Duodenal mucosa (tissue), 2 donors: Measurements from ENCODE around the gene DAP.
"Not testable (repeated sequence)": the region's sequence is repeated elsewhere in the genome, so short reads cannot be mapped to it uniquely, and the experiment has no call there.

ENCODE experiments used
- H3K27ac ChIP-seq: one replicate; pipeline ENCODE4 v1.7.0; 2013; ENCODE audit warnings: low read depth, low read length
- H3K27me3 ChIP-seq, 2 donors: one replicate each; pipeline ENCODE4 v1.7.0; 2013; ENCODE audit warnings: low read length in 2 of 2, control low read depth in 1 of 2; ENCODE audit not compliant: insufficient read depth in 2 of 2, control insufficient read depth in 1 of 2
- H3K36me3 ChIP-seq, 2 donors: one replicate each; pipeline ENCODE4 v1.7.0; 2013; ENCODE audit warnings: low read length in 2 of 2, control low read depth in 1 of 2; ENCODE audit not compliant: insufficient read depth in 2 of 2, control insufficient read depth in 1 of 2
- H3K4me1 ChIP-seq, 2 donors: one replicate each; pipeline ENCODE4 v1.7.0; 2013; ENCODE audit warnings: low read length in 2 of 2, control low read depth in 1 of 2; ENCODE audit not compliant: insufficient read depth in 2 of 2, control insufficient read depth in 1 of 2
- H3K4me3 ChIP-seq, 2 donors: one replicate each; pipeline ENCODE4 v1.7.0; 2013; ENCODE audit warnings: low read length in 2 of 2, low read depth in 1 of 2
- H3K9ac ChIP-seq, 2 donors: one replicate each; pipeline ENCODE4 v1.7.0; 2013; ENCODE audit warnings: low read length in 2 of 2, low read depth in 1 of 2
- H3K9me3 ChIP-seq, 2 donors: one replicate each; pipeline ENCODE4 v1.7.0; 2013; ENCODE audit warnings: low read length in 2 of 2, control low read depth in 1 of 2; ENCODE audit not compliant: control insufficient read depth in 1 of 2

The DAP gene

DNA sequence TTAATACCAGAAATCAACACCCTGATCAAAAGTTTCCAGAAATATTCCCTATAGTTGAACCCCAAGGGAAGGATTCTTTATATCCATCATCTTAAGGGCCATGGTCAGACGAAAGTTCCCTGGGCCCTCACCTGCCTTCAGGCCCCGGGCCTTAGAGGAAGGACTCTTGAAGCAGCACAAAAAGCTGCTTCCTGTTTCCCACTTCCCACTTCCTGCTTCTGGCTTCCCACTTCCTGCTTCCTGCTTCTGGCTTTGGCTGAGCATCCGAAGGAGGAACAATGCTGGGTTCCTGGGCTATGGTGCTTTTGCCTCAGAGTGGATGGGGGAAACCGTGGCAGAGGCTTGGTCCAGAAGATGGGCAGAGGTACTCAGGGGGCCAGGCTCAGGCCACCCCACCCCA lies 25.8 kb upstream of the DAP start:
- no peak overlapping the region for H3K9ac ChIP-seq
- no peaks in the 10 kb centered on the region for H3K36me3 ChIP-seq
- H3K9me3 ChIP-seq: no peaks in the 10 kb centered on the region
- no peaks in the 10 kb centered on the region for H3K4me1 ChIP-seq
- no peaks in the 10 kb centered on the region for H3K27me3 ChIP-seq
- no peak overlapping the region for H3K4me3 ChIP-seq
- H3K27ac ChIP-seq: no peak overlapping the region

DNA sequence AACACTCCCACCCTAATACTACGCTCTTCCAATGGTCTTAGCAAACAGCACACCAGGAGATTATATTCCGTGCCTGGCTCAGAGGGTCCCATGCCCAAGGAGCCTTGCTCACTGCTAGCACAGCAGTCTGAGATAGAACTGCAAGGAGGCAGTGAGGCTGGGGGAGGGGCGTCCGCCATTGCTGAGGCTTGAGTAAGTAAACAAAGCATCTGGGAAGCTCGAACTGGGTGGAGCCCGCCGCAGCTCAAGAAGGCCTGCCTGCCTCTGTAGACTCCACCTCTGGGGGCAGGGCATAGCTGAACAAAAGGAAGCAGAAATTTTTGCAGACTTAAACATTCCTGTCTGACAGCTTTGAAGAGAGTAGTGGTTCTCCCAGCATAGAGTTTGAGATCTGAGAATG lies 19.2 kb upstream of the DAP start:
- H3K9ac ChIP-seq, H3K27me3 ChIP-seq, H3K27ac ChIP-seq, H3K9me3 ChIP-seq, H3K4me1 ChIP-seq, H3K36me3 ChIP-seq, H3K4me3 ChIP-seq: not testable (repeated sequence)

DNA sequence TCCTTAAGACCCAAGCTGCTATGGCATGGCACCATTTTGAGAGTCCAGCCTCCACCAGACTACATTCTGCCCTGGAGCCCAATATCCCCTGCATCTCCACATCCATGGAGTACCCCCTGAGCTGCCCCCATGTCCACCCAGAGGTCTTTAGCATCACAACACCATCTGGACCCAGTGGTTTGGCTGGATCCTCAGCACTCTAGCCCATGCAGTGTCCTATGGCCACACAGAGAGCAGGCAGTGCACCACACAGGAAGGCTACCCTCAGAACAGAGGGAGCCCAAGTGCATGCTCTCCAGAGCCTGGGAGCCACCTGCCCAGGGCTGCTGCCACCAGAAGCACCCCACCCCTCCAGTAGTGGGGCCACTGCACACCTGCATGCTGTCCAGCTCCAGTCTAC lies 18.6 kb upstream of the DAP start:
- Histone ChIP-seq H3K9ac (no peak overlapping the region), H3K36me3 (no peaks in the 10 kb centered on the region), H3K9me3 (no peaks in the 10 kb centered on the region), H3K4me1 (no peaks in the 10 kb centered on the region), H3K27ac (no peak overlapping the region), H3K4me3 (no peak overlapping the region), H3K27me3 (no peaks in the 10 kb centered on the region)

DNA sequence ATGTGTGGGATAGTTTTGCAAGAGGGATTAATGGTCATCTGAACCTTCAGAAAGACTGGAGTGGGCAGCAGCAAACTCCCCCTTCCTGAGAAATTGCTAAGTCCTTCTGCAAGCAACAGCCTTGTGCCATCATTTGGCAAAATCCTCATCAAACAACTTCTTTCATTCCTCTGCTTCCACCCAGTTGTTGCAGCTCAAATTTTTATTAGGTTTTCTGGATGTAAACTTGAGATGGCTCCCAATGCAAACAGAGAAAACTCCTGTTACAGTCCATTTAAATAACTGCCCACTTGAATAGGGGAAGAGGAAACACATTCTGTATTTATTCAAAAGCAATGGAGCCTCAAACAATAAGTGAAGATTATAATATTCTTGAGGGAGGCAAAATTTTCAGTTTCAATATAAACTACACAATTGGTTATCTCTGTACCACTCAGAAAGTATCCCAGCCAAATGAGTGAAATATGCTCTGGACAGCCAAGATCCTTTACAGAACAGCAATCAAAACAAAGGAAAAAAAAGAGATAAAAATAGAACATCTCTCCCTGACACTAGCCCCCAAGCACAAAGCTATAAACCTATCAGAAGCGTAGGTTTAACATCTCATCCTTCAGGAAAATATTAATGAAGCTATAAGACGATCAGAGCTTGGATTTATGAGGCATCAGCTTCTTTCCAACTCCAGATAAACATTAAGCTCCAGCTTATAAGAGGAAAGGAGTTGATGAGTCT lies 17.3 kb upstream of the DAP start:
- Histone ChIP-seq H3K9ac (no peak overlapping the region), H3K4me1 (no peaks in the 10 kb centered on the region), H3K27me3 (no peaks in the 10 kb centered on the region)

DNA sequence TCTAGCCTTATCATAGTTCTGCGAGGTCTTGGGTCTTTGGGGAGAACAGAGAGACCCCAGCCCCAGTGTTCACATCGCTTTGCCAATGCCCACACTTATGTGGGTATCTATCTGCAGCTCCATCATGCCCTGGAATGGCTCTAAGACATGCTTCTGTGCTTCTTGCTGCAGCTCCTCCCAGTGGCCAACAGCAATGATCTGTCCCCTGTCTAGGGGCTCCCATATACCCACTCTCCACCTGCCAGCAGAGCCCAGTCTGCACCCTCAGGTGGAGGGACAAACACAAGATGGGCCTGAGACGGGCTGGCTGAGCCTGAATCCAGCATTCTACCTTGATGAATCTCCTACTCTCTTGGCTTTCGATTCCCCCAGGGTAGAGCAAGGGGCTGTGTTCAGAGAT lies 14.6 kb upstream of the DAP start:
- no peaks in the 10 kb centered on the region for H3K4me1 ChIP-seq
- H3K4me3 ChIP-seq: no peak overlapping the region
- no peaks in the 10 kb centered on the region for H3K36me3 ChIP-seq
- H3K27ac ChIP-seq: no peak overlapping the region
- H3K9ac ChIP-seq: no peak overlapping the region
- no peaks in the 10 kb centered on the region for H3K27me3 ChIP-seq
- H3K9me3 ChIP-seq: no peaks in the 10 kb centered on the region

More for the DNA sequence above, 17.3 kb upstream of the DAP start:
- no peaks in the 10 kb centered on the region for H3K36me3 ChIP-seq
- no peaks in the 10 kb centered on the region for H3K9me3 ChIP-seq
- H3K4me3 ChIP-seq: no peak overlapping the region
- H3K27ac ChIP-seq: no peak overlapping the region

DNA sequence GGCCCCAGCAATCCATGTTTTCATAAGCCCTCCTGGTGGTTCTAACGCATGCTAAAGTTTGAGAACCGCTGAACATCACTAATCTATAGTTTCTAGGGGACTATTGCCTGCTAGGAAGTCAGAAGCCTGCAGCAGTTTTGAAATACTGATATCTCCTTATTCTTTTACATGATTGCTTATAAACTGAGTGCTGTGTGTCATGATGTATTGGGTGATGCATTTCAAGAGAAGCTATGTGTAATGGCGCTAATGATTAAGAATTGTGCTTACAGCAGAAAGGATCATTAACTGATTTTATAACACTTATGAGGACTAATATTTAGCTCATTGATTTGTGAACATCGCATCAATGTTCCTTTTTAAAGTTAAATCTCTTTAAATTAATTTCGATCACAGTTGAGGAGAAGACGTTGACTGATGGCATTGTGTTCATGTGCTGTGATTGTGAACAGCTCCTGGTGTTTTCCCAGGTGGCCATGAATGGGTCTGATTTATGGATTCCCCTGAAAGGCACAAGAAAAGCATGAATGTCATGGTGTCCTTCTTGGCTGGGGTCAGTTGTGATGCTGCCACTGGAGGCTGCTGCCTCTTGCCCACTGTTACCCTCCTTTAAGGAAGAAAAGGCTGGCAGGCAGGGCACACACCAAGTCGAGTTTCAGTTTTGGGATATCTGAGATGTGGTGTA lies 12.0 kb upstream of the DAP start:
- H3K9ac ChIP-seq: no peak overlapping the region
- H3K4me3 ChIP-seq: no peak overlapping the region
- H3K27me3 ChIP-seq: no peaks in the 10 kb centered on the region

DNA sequence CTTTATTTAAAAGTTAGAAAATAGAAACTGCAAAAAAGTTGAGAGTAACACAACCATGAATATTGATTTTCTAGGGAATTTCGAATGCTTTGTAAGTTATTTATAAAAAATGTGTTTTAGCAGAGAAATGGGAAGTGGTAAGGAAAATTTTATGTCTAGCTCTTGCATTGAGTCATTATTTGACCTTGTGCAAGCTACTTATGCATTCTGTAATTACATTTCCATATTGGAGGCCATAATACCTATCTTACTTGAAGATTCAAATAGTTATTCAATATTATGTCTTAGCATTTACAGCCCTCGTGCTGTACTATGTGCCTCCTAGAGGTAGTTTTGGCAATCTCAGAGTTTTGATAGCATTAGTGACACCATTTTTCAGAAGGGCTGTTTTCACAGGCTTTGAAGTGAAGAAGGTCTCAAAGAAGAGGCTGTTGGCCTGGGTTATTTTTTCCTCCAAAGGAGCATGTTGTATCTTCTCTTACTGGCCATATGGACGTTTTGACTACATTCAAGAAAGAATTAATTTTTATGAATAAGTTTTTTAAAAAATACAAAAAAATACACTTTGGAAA lies 7.4 kb upstream of the DAP start:
- Histone ChIP-seq H3K4me1 (no peaks in the 10 kb centered on the region), H3K36me3 (no peaks in the 10 kb centered on the region)

More for the DNA sequence above, 12.0 kb upstream of the DAP start:
- Histone ChIP-seq H3K9me3 (no peaks in the 10 kb centered on the region), H3K36me3 (no peaks in the 10 kb centered on the region), H3K27ac (no peak overlapping the region), H3K4me1 (no peaks in the 10 kb centered on the region)

DNA sequence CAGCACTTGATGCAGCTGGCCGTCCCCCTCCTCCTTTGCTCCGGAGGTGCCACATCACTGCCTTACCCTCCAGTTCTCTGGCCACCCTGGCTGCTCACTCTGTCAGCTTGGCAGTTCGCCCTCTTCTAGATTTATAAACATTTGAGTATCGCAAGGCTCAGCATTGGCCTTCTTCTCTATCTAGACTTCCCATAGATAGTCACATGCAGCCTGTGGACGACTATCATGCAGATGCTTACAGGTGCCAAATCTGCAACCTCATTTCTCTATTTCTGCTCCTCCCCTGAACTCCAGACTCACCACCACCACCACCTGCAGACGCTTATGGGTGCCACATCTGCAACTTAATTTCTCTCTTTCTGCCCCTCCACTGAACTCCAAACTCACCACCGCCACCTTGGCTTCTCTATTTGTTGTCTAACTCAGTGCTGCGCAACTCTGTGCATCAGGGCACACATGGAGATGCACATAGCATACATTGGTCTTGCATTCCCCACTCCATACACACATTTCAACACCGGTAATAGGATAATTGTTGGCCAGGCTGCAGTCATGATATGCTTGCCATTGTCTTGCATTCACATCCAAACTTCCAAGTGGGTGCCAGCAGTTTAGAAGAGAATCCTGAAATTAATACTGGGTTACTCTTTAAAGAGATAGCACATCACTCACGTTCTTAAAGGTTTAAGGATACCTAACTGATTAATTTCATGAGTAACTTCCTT lies 1.9 kb upstream of the DAP start:
- no peaks in the 10 kb centered on the region for H3K27me3 ChIP-seq
- no peak overlapping the region for H3K9ac ChIP-seq
- H3K36me3 ChIP-seq: peaks cover 0 to 5% of the 10 kb centered on the region in 2 donors
- no peak overlapping the region for H3K4me3 ChIP-seq
- no peak overlapping the region for H3K27ac ChIP-seq
- H3K4me1 ChIP-seq: peaks cover 20 to 33% of the 10 kb centered on the region in 2 donors
- no peaks in the 10 kb centered on the region for H3K9me3 ChIP-seq

More for the DNA sequence above, 7.4 kb upstream of the DAP start:
- H3K9ac ChIP-seq: no peak overlapping the region
- H3K9me3 ChIP-seq: no peaks in the 10 kb centered on the region
- H3K27me3 ChIP-seq: no peaks in the 10 kb centered on the region
- no peak overlapping the region for H3K27ac ChIP-seq
- H3K4me3 ChIP-seq: no peak overlapping the region

DNA sequence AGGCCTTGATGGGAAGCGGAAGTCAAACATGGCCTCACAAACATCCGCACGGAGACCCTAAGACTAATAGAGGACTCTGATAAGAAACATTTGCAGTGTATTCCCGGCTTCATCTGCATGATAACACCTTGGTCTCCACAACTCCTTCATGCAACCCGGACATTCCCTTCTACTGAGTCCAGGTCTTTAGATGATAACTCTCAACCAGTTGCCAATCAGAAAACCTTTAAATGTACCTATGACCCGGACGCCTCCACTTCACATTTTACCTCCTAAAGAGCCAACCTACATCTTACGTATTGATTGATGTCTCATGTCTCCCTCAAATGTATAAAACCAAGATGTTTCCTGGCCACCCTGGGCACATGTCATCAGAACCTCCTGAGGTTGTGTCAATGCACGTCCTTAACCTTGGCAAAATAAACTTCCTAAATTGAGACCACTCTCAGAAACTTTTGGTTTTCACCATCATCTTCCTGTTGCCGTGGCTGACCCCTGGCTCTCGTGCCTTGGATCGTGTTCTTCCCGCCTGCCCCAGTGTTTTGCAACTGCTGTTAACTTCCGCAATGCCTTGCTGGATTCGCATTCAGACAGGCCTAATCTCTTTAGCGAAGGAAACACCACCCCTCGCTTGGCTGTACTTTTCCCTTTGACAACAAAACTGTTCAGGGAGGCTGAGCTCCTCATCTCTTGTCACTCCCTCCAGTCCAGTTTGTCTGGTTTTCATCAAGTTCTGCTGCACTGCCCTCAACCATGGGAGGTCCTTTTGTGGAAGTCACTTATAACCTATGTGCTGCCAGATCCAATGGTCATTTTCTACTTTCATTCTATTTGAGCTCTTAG lies 1.1 kb upstream of the DAP start:
- Histone ChIP-seq H3K27me3 (no peaks in the 10 kb centered on the region), H3K4me1 (peaks cover 20 to 37% of the 10 kb centered on the region in 2 donors), H3K27ac (no peak overlapping the region), H3K9ac (peak overlapping the region; percentile 86 to 88), H3K9me3 (no peaks in the 10 kb centered on the region), H3K36me3 (peaks cover 0 to 8% of the 10 kb centered on the region in 2 donors), H3K4me3 (peak overlapping the region; percentile 74 to 78)
